ENCODE results near the gene DPM2.

- no peak for TF ChIP-seq EZH2phosphoT487 (IDR thresholded peaks at IDR 0.05; ENCODE audit: insufficient read depth, low read depth)
- TF ChIP-seq EZH2 (IDR thresholded peaks at IDR 0.05; ENCODE audit: insufficient read depth, poor library complexity, severe bottlenecking), result no peak
Observed at GRCh38 chr9:127961613-127962155, 24.0 kb upstream of the DPM2 start.
